Measurements from ENCODE around the gene SUSD2.

SUSD2 gene

GRCh38 chr22:24232725-24233124 lies 51.4 kb downstream of the SUSD2 start:
- Histone ChIP-seq H3K9me2 (replicated peaks; ENCODE audit: control insufficient read depth, low read length) (no peaks in the 10 kb centered on the region), H3K27me3 (ENCODE audit: control insufficient read depth, low read length) (no peaks in the 10 kb centered on the region), H3K79me2 (ENCODE audit: control insufficient read depth, low read length) (no peaks in the 10 kb centered on the region), H3K27ac (ENCODE audit: low read depth, low read length) (no peak overlapping the region), H3K4me1 (ENCODE audit: control insufficient read depth, low read length) (no peaks in the 10 kb centered on the region), H3K4me3 (ENCODE audit: low read length) (no peak overlapping the region), H3F3A (ENCODE audit: control insufficient read depth, insufficient read depth) (no peaks in the 10 kb centered on the region), H3K36me3 (ENCODE audit: control insufficient read depth, low read length) (no peaks in the 10 kb centered on the region), H4K20me1 (ENCODE audit: control insufficient read depth, insufficient read depth, low read depth, low read length) (no peaks in the 10 kb centered on the region), H3K4me2 (ENCODE audit: low read length) (no peak overlapping the region), H3K9me3 (ENCODE audit: control insufficient read depth, insufficient read depth, low read length) (no peaks in the 10 kb centered on the region)
- TF ChIP-seq EZH2phosphoT487 (IDR thresholded peaks at IDR 0.05; ENCODE audit: borderline replicate concordance, low read length) = no peak
- TF ChIP-seq CTCF (IDR thresholded peaks at IDR 0.05; ENCODE audit: low read depth, low read length, poor library complexity, severe bottlenecking) = no peak

DNA sequence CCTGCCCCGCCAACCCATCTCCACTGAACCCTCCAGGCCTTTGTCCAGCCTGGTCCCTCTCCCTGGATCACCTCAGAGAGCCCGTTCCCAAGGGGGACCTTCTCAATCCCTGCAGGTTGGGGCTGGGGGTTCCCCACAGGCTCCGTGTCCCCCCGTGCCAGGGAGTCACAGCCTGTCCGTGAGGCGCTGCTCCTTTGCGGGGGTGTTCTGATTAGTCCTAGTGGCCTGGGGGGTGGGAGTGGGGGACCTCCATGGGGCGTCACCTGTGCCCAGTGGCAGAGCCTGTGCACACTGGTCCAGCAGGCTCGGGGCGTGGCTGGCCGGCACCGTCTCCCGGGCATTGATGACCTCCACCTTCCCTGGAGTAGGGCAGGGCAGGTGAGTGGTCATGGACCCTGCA lies 51.9 kb downstream of the SUSD2 start:
- Histone ChIP-seq H3K79me2 (ENCODE audit: control insufficient read depth, low read length) (no peaks in the 10 kb centered on the region), H3K36me3 (ENCODE audit: control insufficient read depth, low read length) (no peaks in the 10 kb centered on the region), H3K4me3 (ENCODE audit: low read length) (no peak overlapping the region), H4K20me1 (ENCODE audit: control insufficient read depth, insufficient read depth, low read depth, low read length) (no peaks in the 10 kb centered on the region), H3F3A (ENCODE audit: control insufficient read depth, insufficient read depth) (no peaks in the 10 kb centered on the region), H3K4me2 (ENCODE audit: low read length) (no peak overlapping the region), H3K4me1 (ENCODE audit: control insufficient read depth, low read length) (no peaks in the 10 kb centered on the region), H3K27me3 (ENCODE audit: control insufficient read depth, low read length) (no peaks in the 10 kb centered on the region), H3K9me2 (replicated peaks; ENCODE audit: control insufficient read depth, low read length) (no peaks in the 10 kb centered on the region), H3K9me3 (ENCODE audit: control insufficient read depth, insufficient read depth, low read length) (no peaks in the 10 kb centered on the region), H3K27ac (ENCODE audit: low read depth, low read length) (no peak overlapping the region)
- TF ChIP-seq EZH2phosphoT487 (IDR thresholded peaks at IDR 0.05; ENCODE audit: borderline replicate concordance, low read length) (no peak), CTCF (IDR thresholded peaks at IDR 0.05; ENCODE audit: low read depth, low read length, poor library complexity, severe bottlenecking) (no peak)

- no peaks in the 10 kb centered on the region for H3K36me3 ChIP-seq (ENCODE audit: control insufficient read depth, low read length)
- no peaks in the 10 kb centered on the region for H3K4me1 ChIP-seq (ENCODE audit: control insufficient read depth, low read length)
- no peaks in the 10 kb centered on the region for H3K79me2 ChIP-seq (ENCODE audit: control insufficient read depth, low read length)
- H3K27me3 ChIP-seq (ENCODE audit: control insufficient read depth, low read length) = no peaks in the 10 kb centered on the region
- no peak for TF ChIP-seq EZH2phosphoT487 (IDR thresholded peaks at IDR 0.05; ENCODE audit: borderline replicate concordance, low read length)
- no peak for TF ChIP-seq CTCF (IDR thresholded peaks at IDR 0.05; ENCODE audit: low read depth, low read length, poor library complexity, severe bottlenecking)
- H3K9me3 ChIP-seq (ENCODE audit: control insufficient read depth, insufficient read depth, low read length) = no peaks in the 10 kb centered on the region
- H3K27ac ChIP-seq (ENCODE audit: low read depth, low read length) = no peak overlapping the region
- H4K20me1 ChIP-seq (ENCODE audit: control insufficient read depth, insufficient read depth, low read depth, low read length) = no peaks in the 10 kb centered on the region
- no peak overlapping the region for H3K4me3 ChIP-seq (ENCODE audit: low read length)
- no peaks in the 10 kb centered on the region for H3F3A ChIP-seq (ENCODE audit: control insufficient read depth, insufficient read depth)
- H3K4me2 ChIP-seq (ENCODE audit: low read length) = no peak overlapping the region
- H3K9me2 ChIP-seq (replicated peaks; ENCODE audit: control insufficient read depth, low read length) = no peaks in the 10 kb centered on the region
Measured at GRCh38 chr22:24233816-24234215, 52.5 kb downstream of the SUSD2 start.

- Histone ChIP-seq H3K79me2 (ENCODE audit: control insufficient read depth, low read length) (no peaks in the 10 kb centered on the region), H3K9me3 (ENCODE audit: control insufficient read depth, insufficient read depth, low read length) (no peaks in the 10 kb centered on the region), H4K20me1 (ENCODE audit: control insufficient read depth, insufficient read depth, low read depth, low read length) (no peaks in the 10 kb centered on the region), H3K4me3 (ENCODE audit: low read length) (no peak overlapping the region), H3K27me3 (ENCODE audit: control insufficient read depth, low read length) (no peaks in the 10 kb centered on the region), H3K4me1 (ENCODE audit: control insufficient read depth, low read length) (no peaks in the 10 kb centered on the region), H3K4me2 (ENCODE audit: low read length) (no peak overlapping the region), H3K36me3 (ENCODE audit: control insufficient read depth, low read length) (no peaks in the 10 kb centered on the region), H3F3A (ENCODE audit: control insufficient read depth, insufficient read depth) (0 out of 2 replicates have a peak, but pooled peaks cover 3% of the 10 kb centered on the region), H3K9me2 (replicated peaks; ENCODE audit: control insufficient read depth, low read length) (no peaks in the 10 kb centered on the region), H3K27ac (ENCODE audit: low read depth, low read length) (no peak overlapping the region)
- TF ChIP-seq CTCF (IDR thresholded peaks at IDR 0.05; ENCODE audit: low read depth, low read length, poor library complexity, severe bottlenecking) = no peak
- no peak for TF ChIP-seq EZH2phosphoT487 (IDR thresholded peaks at IDR 0.05; ENCODE audit: borderline replicate concordance, low read length)
Measured at GRCh38 chr22:24235315-24235714, 54.0 kb downstream of the SUSD2 start.
